GM19395 (cell line): ENCODE results near the gene PITPNC1.
A peak's percentile ranks its signal among the peaks of the same experiment; 100 is the strongest.
"Not testable (repeated sequence)": the region's sequence is repeated elsewhere in the genome, so short reads cannot be mapped to it uniquely, and the experiment has no call there.

Experiments
- ATAC-seq: cut with Tn5 transposase; IDR thresholded peaks from one replicate; pipeline ENCODE4 v1.9.1; 2021; ENCODE audit warnings: mild to moderate bottlenecking, moderate library complexity; ENCODE audit not compliant: unreplicated experiment

PITPNC1 gene

GRCh38 chr17:67376737-67377487, at the start of gene PITPNC1:
Gene PITPNC1 (plus strand): TSS chr17:67377281.
- ATAC-seq = peak; percentile 72

- no peak for ATAC-seq
Measured at GRCh38 chr17:67328026-67328425, 49.1 kb upstream of the PITPNC1 start.

GRCh38 chr17:67331381-67332161, 45.5 kb upstream of the PITPNC1 start:
- ATAC-seq = not testable (repeated sequence)

GRCh38 chr17:67332162-67332508, 44.9 kb upstream of the PITPNC1 start:
- ATAC-seq = not testable (repeated sequence)

GRCh38 chr17:67335245-67335835, 41.7 kb upstream of the PITPNC1 start:
- no peak for ATAC-seq

GRCh38 chr17:67336859-67337258, 40.2 kb upstream of the PITPNC1 start:
- no peak for ATAC-seq

GRCh38 chr17:67338353-67338752, 38.7 kb upstream of the PITPNC1 start:
- ATAC-seq = not testable (repeated sequence)

GRCh38 chr17:67343237-67343636, 33.8 kb upstream of the PITPNC1 start:
- no peak for ATAC-seq

- no peak for ATAC-seq
Measured at GRCh38 chr17:67347826-67348225, 29.3 kb upstream of the PITPNC1 start.

- no peak for ATAC-seq
Measured at GRCh38 chr17:67349420-67349819, 27.7 kb upstream of the PITPNC1 start.

- no peak for ATAC-seq
Measured at GRCh38 chr17:67353161-67353560, 23.9 kb upstream of the PITPNC1 start.

- ATAC-seq = no peak
Measured at GRCh38 chr17:67353929-67354574, 23.0 kb upstream of the PITPNC1 start.

GRCh38 chr17:67358612-67359011, 18.5 kb upstream of the PITPNC1 start:
- no peak for ATAC-seq

GRCh38 chr17:67359960-67360791, 16.9 kb upstream of the PITPNC1 start:
- ATAC-seq = no peak

GRCh38 chr17:67360880-67361279, 16.2 kb upstream of the PITPNC1 start:
- no peak for ATAC-seq

GRCh38 chr17:67362173-67362572, 14.9 kb upstream of the PITPNC1 start:
- no peak for ATAC-seq

GRCh38 chr17:67364847-67365737, 12.0 kb upstream of the PITPNC1 start:
- no peak for ATAC-seq

- ATAC-seq = peak; percentile 24
Measured at GRCh38 chr17:67365738-67366192, 11.3 kb upstream of the PITPNC1 start.
